CD4-positive, alpha-beta T cell (primary cell): Measurements from ENCODE around the gene MAMDC2. TPM values are rescaled to one million over a fixed set of nuclear protein-coding genes. Genes with fewer than 3 reads are reported as not detected.

Source experiments
- ATAC-seq: fragments of 200-7000 bp; cut with Tn5 transposase; one replicate; pipeline ENCODE4 v1.10.0; 2022; ENCODE audit warnings: mild to moderate bottlenecking; ENCODE audit not compliant: poor library complexity
- CTCF ChIA-PET: fragments of 350-600 bp; sonication (Branson Sonifier 250); formaldehyde crosslinking; loops from one replicate; lab custom pipeline; 2021; ENCODE audit warnings: antibody characterized with exemption, inconsistent platforms; lab: Charles Lee
- POLR2A ChIA-PET: fragments of 350-600 bp; sonication (Branson Sonifier 250); formaldehyde crosslinking; loops from one replicate; lab custom pipeline; 2021; ENCODE audit warnings: antibody characterized with exemption, inconsistent platforms; lab: Charles Lee
- DNase-seq, 14 experiments: peaks; one replicate each; pipeline ENCODE4 v3.0.0-alpha.2; 2013 to 2020; ENCODE audit warnings: mixed read lengths in 2 of 14
- H3K27ac ChIP-seq, 2 donors: one replicate each; pipeline versions ENCODE4 v1.5.1 to v1.7.0; 2013; ENCODE audit warnings: low read length in 2 of 2, low read depth in 1 of 2, mild to moderate bottlenecking in 1 of 2
- H3K27me3 ChIP-seq, 2 experiments: 1 replicate in 1 of 2; 2 replicates in 1 of 2; pipeline versions ENCODE4 v1.6.1 to v1.7.0; 2013; ENCODE audit warnings: low read length in 2 of 2, control low read depth in 1 of 2, mild to moderate bottlenecking in 1 of 2, moderate library complexity in 1 of 2; ENCODE audit not compliant: insufficient read depth in 2 of 2, control insufficient read depth in 1 of 2
- H3K36me3 ChIP-seq: one replicate; pipeline ENCODE4 v1.6.1; 2013; ENCODE audit warnings: low read length, control low read depth; ENCODE audit not compliant: insufficient read depth
- H3K4me1 ChIP-seq: one replicate; pipeline ENCODE4 v1.6.1; 2013; ENCODE audit warnings: low read length, control low read depth; ENCODE audit not compliant: insufficient read depth
- H3K4me3 ChIP-seq: one replicate; pipeline ENCODE4 v1.5.1; 2013; ENCODE audit warnings: mild to moderate bottlenecking, low read length, moderate library complexity
- H3K9me3 ChIP-seq, 2 experiments: 1 replicate in 1 of 2; 2 replicates in 1 of 2; pipeline versions ENCODE4 v1.6.1 to v1.7.0; 2013; ENCODE audit warnings: low read length in 2 of 2, mild to moderate bottlenecking in 2 of 2, control low read depth in 1 of 2, moderate library complexity in 1 of 2; ENCODE audit not compliant: control insufficient read depth in 1 of 2, insufficient read depth in 1 of 2
- H3K27ac Mint-ChIP-seq: one replicate; pipeline ENCODE4 v1.8.0; 2020; ENCODE audit warnings: mixed read lengths
- H3K27me3 Mint-ChIP-seq: one replicate; pipeline ENCODE4 v1.8.0; 2021; ENCODE audit warnings: mixed read lengths
- H3K36me3 Mint-ChIP-seq: one replicate; pipeline ENCODE4 v1.8.0; 2021; ENCODE audit warnings: low read depth, mixed read lengths
- H3K4me1 Mint-ChIP-seq: one replicate; pipeline ENCODE4 v1.8.0; 2021; ENCODE audit warnings: low read depth, mixed read lengths
- H3K4me3 Mint-ChIP-seq: one replicate; pipeline ENCODE4 v1.8.0; 2020; ENCODE audit warnings: mild to moderate bottlenecking, mixed read lengths
- H3K9me3 Mint-ChIP-seq: one replicate; pipeline ENCODE4 v1.8.0; 2020; ENCODE audit warnings: mixed read lengths
- intact Hi-C, 2 experiments: fragments of 100-400 bp; cut with DNase I in 1 of 2; cut with micrococcal nuclease in 1 of 2; formaldehyde crosslinking; loops; one replicate each; pipeline versions ENCODE4 v1.15.1 to v1.9.0; 2023 to 2025; cut with DNase I, micrococcal nuclease
- total RNA-seq, 174 experiments: library from RNA in 2 of 174; stranded (reverse) in 2 of 174; gene quantifications; one replicate each; pipeline ENCODE4 v1.2.3 and lab custom pipeline; 2021 to 2026
- TF ChIP-seq, protein P1 (sequence below): fragments of 200-600 bp; IDR thresholded peaks from one replicate; pipeline ENCODE4 v1.8.0; 2022; ENCODE audit warnings: antibody characterized with exemption, mild to moderate bottlenecking

MAMDC2 gene
- total RNA-seq, 2 experiments from 2014 or later = 0.08 TPM; not detected in 1

DNA sequence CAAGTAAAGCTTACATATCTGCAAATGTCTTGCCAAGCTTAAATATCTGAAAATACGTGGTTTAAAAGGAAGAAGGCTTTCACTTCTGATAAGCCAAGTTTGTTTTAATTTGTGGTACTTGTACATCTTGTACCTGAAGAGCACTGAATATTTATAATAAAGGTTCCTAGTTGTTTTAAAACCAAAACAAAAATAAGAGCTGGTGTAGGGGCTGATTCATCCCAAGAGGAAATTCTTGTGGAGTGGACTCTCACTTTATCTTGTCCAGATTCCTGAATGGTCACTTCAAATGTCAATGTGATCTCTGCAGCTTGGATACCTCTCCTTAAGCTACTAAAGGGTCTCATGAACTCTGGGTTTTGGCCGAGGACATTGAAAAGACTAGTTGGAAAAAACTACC, 29.5 kb downstream of the MAMDC2 start:
- Histone ChIP-seq H3K4me1 (no peaks in the 10 kb centered on the region), H3K27ac (no peak overlapping the region), H3K27me3 (no peaks in the 10 kb centered on the region), H3K4me3 (no peak overlapping the region), H3K9me3 (no peaks in the 10 kb centered on the region), H3K36me3 (no peaks in the 10 kb centered on the region)
- Mint-ChIP-seq H3K4me3 (no peak overlapping the region), H3K36me3 (no peaks in the 10 kb centered on the region), H3K27me3 (peaks cover 13% of the 10 kb centered on the region), H3K9me3 (no peaks in the 10 kb centered on the region), H3K4me1 (no peaks in the 10 kb centered on the region), H3K27ac (no peak overlapping the region)
- no peak for DNase-seq
- intact Hi-C loops = no loop called here
- no peak for ATAC-seq
- ChIA-PET CTCF (no interaction called here), POLR2A (no interaction called here)
- TF ChIP-seq, protein P1, sequence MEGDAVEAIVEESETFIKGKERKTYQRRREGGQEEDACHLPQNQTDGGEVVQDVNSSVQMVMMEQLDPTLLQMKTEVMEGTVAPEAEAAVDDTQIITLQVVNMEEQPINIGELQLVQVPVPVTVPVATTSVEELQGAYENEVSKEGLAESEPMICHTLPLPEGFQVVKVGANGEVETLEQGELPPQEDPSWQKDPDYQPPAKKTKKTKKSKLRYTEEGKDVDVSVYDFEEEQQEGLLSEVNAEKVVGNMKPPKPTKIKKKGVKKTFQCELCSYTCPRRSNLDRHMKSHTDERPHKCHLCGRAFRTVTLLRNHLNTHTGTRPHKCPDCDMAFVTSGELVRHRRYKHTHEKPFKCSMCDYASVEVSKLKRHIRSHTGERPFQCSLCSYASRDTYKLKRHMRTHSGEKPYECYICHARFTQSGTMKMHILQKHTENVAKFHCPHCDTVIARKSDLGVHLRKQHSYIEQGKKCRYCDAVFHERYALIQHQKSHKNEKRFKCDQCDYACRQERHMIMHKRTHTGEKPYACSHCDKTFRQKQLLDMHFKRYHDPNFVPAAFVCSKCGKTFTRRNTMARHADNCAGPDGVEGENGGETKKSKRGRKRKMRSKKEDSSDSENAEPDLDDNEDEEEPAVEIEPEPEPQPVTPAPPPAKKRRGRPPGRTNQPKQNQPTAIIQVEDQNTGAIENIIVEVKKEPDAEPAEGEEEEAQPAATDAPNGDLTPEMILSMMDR = no peak

DNA sequence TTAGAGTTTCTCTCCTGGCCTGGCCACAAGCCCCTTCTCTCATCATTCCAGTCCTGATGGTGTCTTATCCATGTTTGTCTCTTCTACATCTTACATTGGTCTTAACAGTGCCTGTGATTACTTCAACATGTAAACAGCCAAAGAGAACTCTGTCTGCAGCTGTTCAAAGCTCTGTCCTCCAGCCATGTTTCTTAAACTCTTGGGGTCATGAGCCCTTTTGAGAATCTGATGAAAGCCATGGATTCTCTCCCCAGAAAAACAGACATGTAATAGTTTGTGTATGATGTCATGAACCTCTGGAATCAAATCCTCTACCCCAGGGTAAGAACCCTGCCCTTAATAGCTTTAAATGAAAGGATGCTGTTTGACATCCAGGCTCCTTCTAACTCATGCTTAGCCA, 30.1 kb downstream of the MAMDC2 start:
- intact Hi-C loops = no loop called here
- DNase-seq (no peak), ATAC-seq (no peak)
- H3K36me3 Mint-ChIP-seq = no peaks in the 10 kb centered on the region
- ChIA-PET CTCF (no interaction called here), POLR2A (no interaction called here)
- Histone ChIP-seq H3K4me1 (no peaks in the 10 kb centered on the region), H3K27me3 (no peaks in the 10 kb centered on the region), H3K9me3 (no peaks in the 10 kb centered on the region), H3K36me3 (no peaks in the 10 kb centered on the region), H3K4me3 (no peak overlapping the region), H3K27ac (no peak overlapping the region)
- no peak overlapping the region for H3K4me3 Mint-ChIP-seq
- H3K4me1 Mint-ChIP-seq = no peaks in the 10 kb centered on the region
- H3K27me3 Mint-ChIP-seq = peaks cover 13% of the 10 kb centered on the region
- no peak overlapping the region for H3K27ac Mint-ChIP-seq
- no peaks in the 10 kb centered on the region for H3K9me3 Mint-ChIP-seq
- TF ChIP-seq, protein P1 = no peak

DNA sequence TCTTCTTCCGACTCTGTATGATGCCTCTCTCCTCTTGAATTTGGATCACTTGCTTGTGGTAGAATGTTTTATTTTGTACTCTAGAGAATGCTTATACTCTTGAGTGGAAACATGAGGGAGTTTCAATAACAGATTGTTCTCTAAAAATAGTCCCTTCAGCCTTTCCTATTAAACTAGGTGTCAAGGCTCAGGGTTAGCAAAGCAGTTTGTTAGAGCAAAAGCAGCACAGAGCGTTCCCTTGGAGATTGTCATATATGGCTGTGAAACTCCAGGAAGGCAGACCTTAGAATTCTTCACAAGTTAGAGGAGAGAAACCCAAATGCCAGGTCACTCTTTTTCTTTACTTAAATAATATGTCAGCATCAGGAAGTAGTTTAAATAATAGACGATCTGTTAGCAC, 33.0 kb downstream of the MAMDC2 start:
- Mint-ChIP-seq H3K27me3 (peaks cover 19% of the 10 kb centered on the region), H3K4me1 (no peaks in the 10 kb centered on the region), H3K4me3 (no peak overlapping the region), H3K9me3 (no peaks in the 10 kb centered on the region), H3K36me3 (no peaks in the 10 kb centered on the region), H3K27ac (no peak overlapping the region)
- intact Hi-C loops = no loop called here
- H3K9me3 ChIP-seq = no peaks in the 10 kb centered on the region
- ChIA-PET POLR2A (no interaction called here), CTCF (no interaction called here)
- H3K4me3 ChIP-seq = no peak overlapping the region
- peaks cover 0 to 7% of the 10 kb centered on the region in 2 experiments for H3K27me3 ChIP-seq
- H3K4me1 ChIP-seq = no peaks in the 10 kb centered on the region
- no peak for DNase-seq
- TF ChIP-seq, protein P1 = no peak
- H3K27ac ChIP-seq = no peak overlapping the region
- ATAC-seq = no peak
- H3K36me3 ChIP-seq = no peaks in the 10 kb centered on the region
